Activated CD8-positive, alpha-beta memory T cell treated with anti-CD3 and anti-CD28 coated beads, Interleukin-2, amount 50 U/mL, for 1 hour (primary cell): ENCODE measurements around the gene CDC42SE1.

Experiments used
- DNase-seq: peaks from one replicate; pipeline ENCODE4 v3.0.0-alpha.2; 2020; ENCODE audit errors: extremely low read depth

Gene CDC42SE1

GRCh38 chr1:151008244-151009205 lies 50.9 kb downstream of the CDC42SE1 start, which contains the start of gene PRUNE1:
PRUNE1 (plus strand) TSS chr1:151008449; CDS start chr1:151008633, 184 bp downstream.
- peak; percentile 95 for DNase-seq

GRCh38 chr1:151007853-151008243 lies 51.6 kb downstream of the CDC42SE1 start:
- DNase-seq = no peak

GRCh38 chr1:151006327-151007052 lies 52.9 kb downstream of the CDC42SE1 start, which contains the start of gene MINDY1:
MINDY1 (minus strand) TSS chr1:151006902; CDS start chr1:151002617, 4,285 bp downstream.
- DNase-seq = no peak

- no peak for DNase-seq
Measured at GRCh38 chr1:151005729-151006319, 53.6 kb downstream of the CDC42SE1 start.

- no peak for DNase-seq
Measured at GRCh38 chr1:151003180-151003579, 56.2 kb downstream of the CDC42SE1 start.

- no peak for DNase-seq
Measured at GRCh38 chr1:151002611-151003010, 56.8 kb downstream of the CDC42SE1 start.

- DNase-seq = no peak
Measured at GRCh38 chr1:151002051-151002450, 57.4 kb downstream of the CDC42SE1 start.

GRCh38 chr1:151001602-151002001 lies 57.8 kb downstream of the CDC42SE1 start:
- no peak for DNase-seq
